Activated naive CD8-positive, alpha-beta T cell treated with anti-CD3 and anti-CD28 coated beads, Interleukin-2, amount 50 U/mL, for 24 hours (primary cell): ENCODE measurements around the gene ITSN2.
"Not testable (repeated sequence)": the region's sequence is repeated elsewhere in the genome, so short reads cannot be mapped to it uniquely, and the experiment has no call there.

Source experiments
- ATAC-seq: fragments of 150-1000 bp; cut with Tn5 transposase; one replicate; pipeline ENCODE4 v1.10.0; 2021
- DNase-seq: peaks from one replicate; pipeline ENCODE4 v3.0.0; 2021
- H3K27ac Mint-ChIP-seq: one replicate; pipeline ENCODE4 v1.8.0; 2021; ENCODE audit warnings: mild to moderate bottlenecking, mixed read lengths
- H3K27me3 Mint-ChIP-seq: one replicate; pipeline ENCODE4 v1.8.0; 2021; ENCODE audit warnings: mixed read lengths
- H3K36me3 Mint-ChIP-seq: one replicate; pipeline ENCODE4 v1.8.0; 2021; ENCODE audit warnings: low read depth, mixed read lengths
- H3K4me1 Mint-ChIP-seq: one replicate; pipeline ENCODE4 v1.8.0; 2021; ENCODE audit warnings: mixed read lengths
- H3K4me3 Mint-ChIP-seq: one replicate; pipeline ENCODE4 v1.8.0; 2021; ENCODE audit warnings: mild to moderate bottlenecking, moderate library complexity, mixed read lengths
- H3K9me3 Mint-ChIP-seq: one replicate; pipeline ENCODE4 v1.8.0; 2021; ENCODE audit warnings: mixed read lengths

The ITSN2 gene

GRCh38 chr2:24211408-24211807, 148.9 kb downstream of the ITSN2 start:
- Mint-ChIP-seq H3K4me3 (no peak overlapping the region), H3K27me3 (no peaks in the 10 kb centered on the region), H3K36me3 (peaks cover 12% of the 10 kb centered on the region), H3K9me3 (no peaks in the 10 kb centered on the region), H3K27ac (no peak overlapping the region), H3K4me1 (peaks cover 3% of the 10 kb centered on the region)
- DNase-seq, result no peak
- no peak for ATAC-seq

GRCh38 chr2:24210723-24211122, 149.6 kb downstream of the ITSN2 start:
- no peak overlapping the region for H3K27ac Mint-ChIP-seq
- no peaks in the 10 kb centered on the region for H3K27me3 Mint-ChIP-seq
- DNase-seq, result no peak
- ATAC-seq, result no peak
- no peaks in the 10 kb centered on the region for H3K9me3 Mint-ChIP-seq
- no peak overlapping the region for H3K4me3 Mint-ChIP-seq
- peaks cover 3% of the 10 kb centered on the region for H3K4me1 Mint-ChIP-seq
- H3K36me3 Mint-ChIP-seq, result peaks cover 16% of the 10 kb centered on the region

DNA sequence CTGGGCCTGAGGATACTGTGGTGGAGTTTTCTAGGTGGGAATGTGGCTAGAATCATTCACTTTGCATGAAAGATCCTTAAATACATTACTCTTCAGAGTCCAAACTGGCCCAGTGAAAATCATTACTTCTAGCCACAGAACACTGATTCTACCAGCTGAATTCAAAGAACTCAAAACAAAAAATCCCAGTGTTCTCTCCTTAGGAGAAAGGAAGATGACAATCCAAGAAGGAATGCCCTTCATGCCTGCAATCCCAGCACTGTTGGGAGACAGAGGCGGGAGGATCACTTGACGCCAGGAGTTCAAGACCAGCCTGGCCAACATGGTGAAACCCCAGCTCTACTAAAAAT, 150.3 kb downstream of the ITSN2 start:
- H3K27me3 Mint-ChIP-seq, result no peaks in the 10 kb centered on the region
- DNase-seq (no peak), ATAC-seq (no peak)
- peaks cover 1% of the 10 kb centered on the region for H3K4me1 Mint-ChIP-seq
- H3K9me3 Mint-ChIP-seq, result no peaks in the 10 kb centered on the region
- H3K36me3 Mint-ChIP-seq, result peaks cover 19% of the 10 kb centered on the region
- no peak overlapping the region for H3K4me3 Mint-ChIP-seq
- no peak overlapping the region for H3K27ac Mint-ChIP-seq

- H3K27me3 Mint-ChIP-seq, result no peaks in the 10 kb centered on the region
- H3K9me3 Mint-ChIP-seq, result no peaks in the 10 kb centered on the region
- H3K36me3 Mint-ChIP-seq, result peaks cover 19% of the 10 kb centered on the region
- no peak overlapping the region for H3K4me3 Mint-ChIP-seq
- ATAC-seq (no peak), DNase-seq (no peak)
- no peaks in the 10 kb centered on the region for H3K4me1 Mint-ChIP-seq
- no peak overlapping the region for H3K27ac Mint-ChIP-seq
Observed at GRCh38 chr2:24209389-24210105, 150.8 kb downstream of the ITSN2 start.

- no peaks in the 10 kb centered on the region for H3K9me3 Mint-ChIP-seq
- no peak overlapping the region for H3K27ac Mint-ChIP-seq
- H3K27me3 Mint-ChIP-seq, result no peaks in the 10 kb centered on the region
- no peaks in the 10 kb centered on the region for H3K4me1 Mint-ChIP-seq
- no peak for DNase-seq
- no peak overlapping the region for H3K4me3 Mint-ChIP-seq
- H3K36me3 Mint-ChIP-seq, result peaks cover 28% of the 10 kb centered on the region
- ATAC-seq, result no peak
Observed at GRCh38 chr2:24208490-24208889, 151.8 kb downstream of the ITSN2 start.

- Mint-ChIP-seq H3K36me3 (peaks cover 31% of the 10 kb centered on the region), H3K27me3 (no peaks in the 10 kb centered on the region), H3K4me1 (no peaks in the 10 kb centered on the region), H3K4me3 (no peak overlapping the region), H3K27ac (no peak overlapping the region), H3K9me3 (no peaks in the 10 kb centered on the region)
- ATAC-seq, result peak; percentile 11
- no peak for DNase-seq
Observed at GRCh38 chr2:24207359-24207758, 153.0 kb downstream of the ITSN2 start.

DNA sequence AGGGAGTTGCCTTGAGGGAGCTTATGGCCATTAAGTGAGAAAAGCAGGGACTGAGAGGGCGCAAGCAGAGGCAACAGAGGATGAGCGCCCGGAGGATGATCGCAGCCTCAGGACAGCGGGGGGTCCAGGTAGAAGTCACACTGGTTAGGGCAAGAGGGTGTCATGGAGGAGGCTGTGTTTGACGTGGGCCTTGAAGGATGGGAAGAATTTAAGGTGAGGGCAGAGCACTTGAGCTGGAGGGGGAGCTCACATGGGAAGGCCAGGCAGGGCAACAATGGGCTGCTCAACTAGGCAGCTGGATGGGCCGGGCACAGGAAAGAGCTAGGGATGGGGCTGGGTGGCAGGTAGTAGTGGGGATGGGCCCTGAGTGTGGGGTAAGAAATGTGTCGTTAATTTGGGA, 153.6 kb downstream of the ITSN2 start:
- H3K27ac Mint-ChIP-seq, result no peak overlapping the region

DNA sequence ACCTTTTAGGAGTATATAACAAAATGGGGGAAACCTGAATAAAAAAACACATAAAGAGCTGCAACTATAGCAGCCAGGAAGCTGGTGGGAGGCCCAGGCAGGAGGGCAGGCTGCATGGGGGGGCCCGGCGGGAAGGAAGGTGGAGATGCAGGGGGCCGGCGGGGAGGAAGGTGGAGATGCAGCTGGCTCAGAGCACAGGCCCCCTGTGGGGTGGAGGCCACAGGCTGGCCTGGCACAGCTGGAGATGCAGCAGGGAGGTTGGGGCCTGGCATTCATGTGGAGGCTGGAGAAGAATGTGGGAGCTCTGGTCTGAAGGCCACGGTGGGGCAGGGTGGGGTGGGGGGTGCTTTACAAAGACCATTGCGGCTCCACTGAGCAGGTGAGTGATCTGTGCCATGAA, 154.1 kb downstream of the ITSN2 start:
- Mint-ChIP-seq H3K4me1 (no peaks in the 10 kb centered on the region), H3K4me3 (no peak overlapping the region), H3K36me3 (peaks cover 36% of the 10 kb centered on the region), H3K27me3 (no peaks in the 10 kb centered on the region), H3K9me3 (no peaks in the 10 kb centered on the region), H3K27ac (peak overlapping the region; percentile 32)
- ATAC-seq (no peak), DNase-seq (no peak)

More for the DNA sequence above, 153.6 kb downstream of the ITSN2 start:
- H3K36me3 Mint-ChIP-seq, result peaks cover 32% of the 10 kb centered on the region
- ATAC-seq (no peak), DNase-seq (no peak)
- H3K4me1 Mint-ChIP-seq, result no peaks in the 10 kb centered on the region
- H3K4me3 Mint-ChIP-seq, result no peak overlapping the region
- no peaks in the 10 kb centered on the region for H3K27me3 Mint-ChIP-seq
- H3K9me3 Mint-ChIP-seq, result no peaks in the 10 kb centered on the region

GRCh38 chr2:24205131-24205530, 155.2 kb downstream of the ITSN2 start:
- Mint-ChIP-seq H3K36me3 (peaks cover 40% of the 10 kb centered on the region), H3K27ac (no peak overlapping the region), H3K4me3 (no peak overlapping the region), H3K4me1 (no peaks in the 10 kb centered on the region), H3K9me3 (no peaks in the 10 kb centered on the region), H3K27me3 (no peaks in the 10 kb centered on the region)
- ATAC-seq (no peak), DNase-seq (no peak)

- H3K4me3 Mint-ChIP-seq, result no peak overlapping the region
- H3K36me3 Mint-ChIP-seq, result peaks cover 36% of the 10 kb centered on the region
- no peaks in the 10 kb centered on the region for H3K27me3 Mint-ChIP-seq
- DNase-seq (no peak), ATAC-seq (no peak)
- H3K9me3 Mint-ChIP-seq, result no peaks in the 10 kb centered on the region
- H3K4me1 Mint-ChIP-seq, result no peaks in the 10 kb centered on the region
- no peak overlapping the region for H3K27ac Mint-ChIP-seq
Observed at GRCh38 chr2:24204505-24204904, 155.8 kb downstream of the ITSN2 start.

- no peaks in the 10 kb centered on the region for H3K4me1 Mint-ChIP-seq
- H3K9me3 Mint-ChIP-seq, result no peaks in the 10 kb centered on the region
- no peak overlapping the region for H3K4me3 Mint-ChIP-seq
- H3K27me3 Mint-ChIP-seq, result no peaks in the 10 kb centered on the region
- H3K36me3 Mint-ChIP-seq, result peaks cover 32% of the 10 kb centered on the region
- ATAC-seq (no peak), DNase-seq (no peak)
- H3K27ac Mint-ChIP-seq, result no peak overlapping the region
Observed at GRCh38 chr2:24203787-24204150, 156.6 kb downstream of the ITSN2 start.

- no peaks in the 10 kb centered on the region for H3K4me1 Mint-ChIP-seq
- ATAC-seq, result no peak
- DNase-seq, result no peak
- peaks cover 30% of the 10 kb centered on the region for H3K36me3 Mint-ChIP-seq
- H3K9me3 Mint-ChIP-seq, result no peaks in the 10 kb centered on the region
- H3K27ac Mint-ChIP-seq, result no peak overlapping the region
- H3K4me3 Mint-ChIP-seq, result no peak overlapping the region
- no peaks in the 10 kb centered on the region for H3K27me3 Mint-ChIP-seq
Observed at GRCh38 chr2:24203029-24203786, 157.1 kb downstream of the ITSN2 start.

GRCh38 chr2:24200799-24201198, 159.5 kb downstream of the ITSN2 start:
- H3K4me3 Mint-ChIP-seq, result no peak overlapping the region
- no peaks in the 10 kb centered on the region for H3K27me3 Mint-ChIP-seq
- DNase-seq (no peak), ATAC-seq (no peak)
- no peaks in the 10 kb centered on the region for H3K4me1 Mint-ChIP-seq
- H3K27ac Mint-ChIP-seq, result no peak overlapping the region
- no peaks in the 10 kb centered on the region for H3K9me3 Mint-ChIP-seq
- H3K36me3 Mint-ChIP-seq, result peaks cover 25% of the 10 kb centered on the region

- H3K27me3 Mint-ChIP-seq, result no peaks in the 10 kb centered on the region
- no peak overlapping the region for H3K27ac Mint-ChIP-seq
- ATAC-seq (no peak), DNase-seq (no peak)
- peaks cover 21% of the 10 kb centered on the region for H3K36me3 Mint-ChIP-seq
- no peak overlapping the region for H3K4me3 Mint-ChIP-seq
- no peaks in the 10 kb centered on the region for H3K4me1 Mint-ChIP-seq
- peaks cover 3% of the 10 kb centered on the region for H3K9me3 Mint-ChIP-seq
Observed at GRCh38 chr2:24199968-24200590, 160.3 kb downstream of the ITSN2 start.

- not testable (repeated sequence) for H3K36me3 Mint-ChIP-seq, ATAC-seq, H3K27me3 Mint-ChIP-seq, H3K27ac Mint-ChIP-seq, H3K4me3 Mint-ChIP-seq, H3K4me1 Mint-ChIP-seq, H3K9me3 Mint-ChIP-seq, DNase-seq
Observed at GRCh38 chr2:24197213-24197612, 163.1 kb downstream of the ITSN2 start.
